COR-L47 (cell line): Measurements from ENCODE around the gene CDH23.
A peak's percentile ranks its signal among the peaks of the same experiment; 100 is the strongest.

Experiments used
- DNase-seq: peaks from one replicate; lab custom pipeline; 2025; lab: John Stamatoyannopoulos, UW

The CDH23 gene

GRCh38 chr10:71802235-71802634 is 405.5 kb downstream of the CDH23 start:
- no peak for DNase-seq

GRCh38 chr10:71802715-71803488 is 406.2 kb downstream of the CDH23 start:
- no peak for DNase-seq

GRCh38 chr10:71804077-71804476 is 407.4 kb downstream of the CDH23 start:
- no peak for DNase-seq

- DNase-seq: no peak
These were observed 409.3 kb downstream of the CDH23 start for GRCh38 chr10:71805776-71806703.

GRCh38 chr10:71806704-71807556 is 410.2 kb downstream of the CDH23 start:
- no peak for DNase-seq

- DNase-seq: no peak
These were observed 411.1 kb downstream of the CDH23 start for GRCh38 chr10:71807557-71808510.

- no peak for DNase-seq
These were observed 412.9 kb downstream of the CDH23 start for GRCh38 chr10:71809628-71810027.

GRCh38 chr10:71810048-71810750 is 413.5 kb downstream of the CDH23 start:
- DNase-seq: no peak

- DNase-seq: no peak
These were observed 414.6 kb downstream of the CDH23 start for GRCh38 chr10:71811351-71811750.

- peak; percentile 52 for DNase-seq
These were observed 415.5 kb downstream of the CDH23 start for GRCh38 chr10:71812016-71812912.

GRCh38 chr10:71812913-71813590 is 416.3 kb downstream of the CDH23 start:
- no peak for DNase-seq

- DNase-seq: no peak
These were observed 418.2 kb downstream of the CDH23 start for GRCh38 chr10:71814922-71815411.

- DNase-seq: no peak
These were observed 418.9 kb downstream of the CDH23 start for GRCh38 chr10:71815515-71816130.

GRCh38 chr10:71816421-71816851 is 419.7 kb downstream of the CDH23 start:
- DNase-seq: no peak

- DNase-seq: no peak
These were observed 420.4 kb downstream of the CDH23 start for GRCh38 chr10:71816936-71817618.

GRCh38 chr10:71817831-71818655 is 421.3 kb downstream of the CDH23 start:
- DNase-seq: no peak
